Measurements from ENCODE around the gene C16orf96.

Gene C16orf96

DNA sequence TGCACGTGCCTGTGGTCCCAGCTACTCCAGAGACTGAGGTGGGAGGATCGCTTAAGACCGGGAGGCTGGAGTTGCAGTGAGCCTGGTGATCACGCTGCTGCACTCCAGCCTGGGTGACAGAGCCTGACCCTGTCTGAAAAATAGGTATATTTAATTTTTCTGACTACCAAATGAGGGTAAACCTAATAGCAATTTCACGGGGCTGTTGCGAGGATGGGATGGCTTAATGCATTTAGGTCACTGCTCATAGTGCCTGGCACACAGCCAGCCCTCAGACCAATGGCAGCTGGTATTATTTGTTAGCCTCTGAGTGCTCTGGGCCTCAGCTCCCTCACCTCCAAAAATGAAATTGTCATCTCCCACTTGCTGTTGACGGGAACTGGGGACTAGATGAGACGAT lies 11.7 kb upstream of the C16orf96 start:
- Histone ChIP-seq H4K20me1 (ENCODE audit: insufficient read depth, low read length) (no peaks in the 10 kb centered on the region), H3K4me3 (ENCODE audit: low read length) (no peak overlapping the region), H3K79me2 (ENCODE audit: low read length) (no peaks in the 10 kb centered on the region), H3K4me2 (ENCODE audit: low read length) (no peak overlapping the region), H3K27me3 (ENCODE audit: low read depth, low read length) (0 out of 2 replicates have a peak, but pooled peaks cover 3% of the 10 kb centered on the region), H3K27ac (ENCODE audit: low read length) (no peak overlapping the region), H2AFZ (ENCODE audit: low read depth, low read length) (no peak overlapping the region), H3K36me3 (replicated peaks; ENCODE audit: low read depth, low read length) (no peaks in the 10 kb centered on the region), H3K9ac (ENCODE audit: low read length) (no peak overlapping the region), H3K4me1 (ENCODE audit: low read length) (peaks cover 4% of the 10 kb centered on the region; the same call in 1 of the 2 replicates), H3K9me3 (ENCODE audit: insufficient read depth, low read length) (peaks cover 7% of the 10 kb centered on the region)
- no peak for TF ChIP-seq EZH2phosphoT487 (IDR thresholded peaks at IDR 0.05; ENCODE audit: low read depth)
- TF ChIP-seq, protein P1, sequence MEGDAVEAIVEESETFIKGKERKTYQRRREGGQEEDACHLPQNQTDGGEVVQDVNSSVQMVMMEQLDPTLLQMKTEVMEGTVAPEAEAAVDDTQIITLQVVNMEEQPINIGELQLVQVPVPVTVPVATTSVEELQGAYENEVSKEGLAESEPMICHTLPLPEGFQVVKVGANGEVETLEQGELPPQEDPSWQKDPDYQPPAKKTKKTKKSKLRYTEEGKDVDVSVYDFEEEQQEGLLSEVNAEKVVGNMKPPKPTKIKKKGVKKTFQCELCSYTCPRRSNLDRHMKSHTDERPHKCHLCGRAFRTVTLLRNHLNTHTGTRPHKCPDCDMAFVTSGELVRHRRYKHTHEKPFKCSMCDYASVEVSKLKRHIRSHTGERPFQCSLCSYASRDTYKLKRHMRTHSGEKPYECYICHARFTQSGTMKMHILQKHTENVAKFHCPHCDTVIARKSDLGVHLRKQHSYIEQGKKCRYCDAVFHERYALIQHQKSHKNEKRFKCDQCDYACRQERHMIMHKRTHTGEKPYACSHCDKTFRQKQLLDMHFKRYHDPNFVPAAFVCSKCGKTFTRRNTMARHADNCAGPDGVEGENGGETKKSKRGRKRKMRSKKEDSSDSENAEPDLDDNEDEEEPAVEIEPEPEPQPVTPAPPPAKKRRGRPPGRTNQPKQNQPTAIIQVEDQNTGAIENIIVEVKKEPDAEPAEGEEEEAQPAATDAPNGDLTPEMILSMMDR (IDR thresholded peaks at IDR 0.05; ENCODE audit: low read depth, low read length), result no peak

- no peak overlapping the region for H2AFZ ChIP-seq (ENCODE audit: low read depth, low read length)
- no peak overlapping the region for H3K4me3 ChIP-seq (ENCODE audit: low read length)
- TF ChIP-seq, protein P1 (IDR thresholded peaks at IDR 0.05; ENCODE audit: low read depth, low read length), result no peak
- no peak for TF ChIP-seq EZH2phosphoT487 (IDR thresholded peaks at IDR 0.05; ENCODE audit: low read depth)
- H3K9ac ChIP-seq (ENCODE audit: low read length), result no peak overlapping the region
- H3K4me2 ChIP-seq (ENCODE audit: low read length), result no peak overlapping the region; the same call in 1 of the 2 replicates
- H3K79me2 ChIP-seq (ENCODE audit: low read length), result no peaks in the 10 kb centered on the region
- peaks cover 4% of the 10 kb centered on the region; the same call in 1 of the 2 replicates for H3K4me1 ChIP-seq (ENCODE audit: low read length)
- no peaks in the 10 kb centered on the region for H4K20me1 ChIP-seq (ENCODE audit: insufficient read depth, low read length)
- peaks cover 10% of the 10 kb centered on the region for H3K27me3 ChIP-seq (ENCODE audit: low read depth, low read length)
- H3K9me3 ChIP-seq (ENCODE audit: insufficient read depth, low read length), result no peaks in the 10 kb centered on the region
- H3K36me3 ChIP-seq (replicated peaks; ENCODE audit: low read depth, low read length), result no peaks in the 10 kb centered on the region
- no peak overlapping the region for H3K27ac ChIP-seq (ENCODE audit: low read length)
These were observed 8.0 kb upstream of the C16orf96 start for GRCh38 chr16:4548124-4548523.

DNA sequence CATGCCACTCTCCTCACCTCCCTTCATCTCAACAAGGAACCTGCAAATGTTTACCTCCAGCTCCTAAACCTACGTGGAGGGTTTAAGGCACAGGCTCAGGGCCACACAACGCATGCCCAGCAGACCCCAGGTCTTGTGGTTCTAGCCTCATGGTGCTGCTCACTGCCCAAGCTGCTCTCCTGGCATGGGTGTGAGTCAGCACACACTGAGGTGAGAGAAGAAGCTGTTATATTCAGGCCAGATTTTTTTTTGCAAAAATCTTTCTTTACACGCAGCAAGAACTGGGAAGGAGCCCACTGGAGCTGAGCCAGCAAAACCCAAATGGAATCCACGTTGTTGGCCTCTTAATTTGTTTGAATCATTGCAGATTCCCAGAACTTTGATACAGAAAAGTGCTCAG lies 5.5 kb upstream of the C16orf96 start:
- no peaks in the 10 kb centered on the region for H3K9me3 ChIP-seq (ENCODE audit: insufficient read depth, low read length)
- no peaks in the 10 kb centered on the region for H3K79me2 ChIP-seq (ENCODE audit: low read length)
- H3K27ac ChIP-seq (ENCODE audit: low read length), result no peak overlapping the region
- no peak overlapping the region for H2AFZ ChIP-seq (ENCODE audit: low read depth, low read length)
- peaks cover 4% of the 10 kb centered on the region; the same call in 1 of the 2 replicates for H3K4me1 ChIP-seq (ENCODE audit: low read length)
- H4K20me1 ChIP-seq (ENCODE audit: insufficient read depth, low read length), result no peaks in the 10 kb centered on the region
- H3K9ac ChIP-seq (ENCODE audit: low read length), result no peak overlapping the region
- no peaks in the 10 kb centered on the region for H3K36me3 ChIP-seq (replicated peaks; ENCODE audit: low read depth, low read length)
- H3K4me2 ChIP-seq (ENCODE audit: low read length), result no peak overlapping the region
- no peak overlapping the region for H3K4me3 ChIP-seq (ENCODE audit: low read length)
- TF ChIP-seq, protein P1 (IDR thresholded peaks at IDR 0.05; ENCODE audit: low read depth, low read length), result no peak
- TF ChIP-seq EZH2phosphoT487 (IDR thresholded peaks at IDR 0.05; ENCODE audit: low read depth), result no peak
- peaks cover 12% of the 10 kb centered on the region for H3K27me3 ChIP-seq (ENCODE audit: low read depth, low read length)

- TF ChIP-seq EZH2phosphoT487 (IDR thresholded peaks at IDR 0.05; ENCODE audit: low read depth), result no peak
- TF ChIP-seq, protein P1 (IDR thresholded peaks at IDR 0.05; ENCODE audit: low read depth, low read length), result no peak
- Histone ChIP-seq H3K36me3 (replicated peaks; ENCODE audit: low read depth, low read length) (no peaks in the 10 kb centered on the region), H3K79me2 (ENCODE audit: low read length) (no peaks in the 10 kb centered on the region), H4K20me1 (ENCODE audit: insufficient read depth, low read length) (no peaks in the 10 kb centered on the region), H3K4me2 (ENCODE audit: low read length) (no peak overlapping the region), H3K9me3 (ENCODE audit: insufficient read depth, low read length) (no peaks in the 10 kb centered on the region), H3K9ac (ENCODE audit: low read length) (no peak overlapping the region), H3K27ac (ENCODE audit: low read length) (no peak overlapping the region), H2AFZ (ENCODE audit: low read depth, low read length) (no peak overlapping the region), H3K4me3 (ENCODE audit: low read length) (no peak overlapping the region), H3K27me3 (ENCODE audit: low read depth, low read length) (peaks cover 12% of the 10 kb centered on the region), H3K4me1 (ENCODE audit: low read length) (peaks cover 4% of the 10 kb centered on the region; the same call in 1 of the 2 replicates)
These were observed 3.6 kb upstream of the C16orf96 start for GRCh38 chr16:4552541-4552940.
